GM12878 (cell line): ENCODE data around the gene PPP1R3G. TPM values are rescaled to one million over a fixed set of nuclear protein-coding genes. Genes with fewer than 3 reads are reported as not detected.

Experiments
- CEBPZ ChIP-seq: fragments of 150-350 bp; IDR thresholded peaks from 2 replicates; pipeline ENCODE4 v1.6.1; 2016; ENCODE audit warnings: low read depth, low read length
- IRF4 ChIP-seq: IDR thresholded peaks from 2 replicates; pipeline ENCODE4 v1.6.1; 2011; ENCODE audit warnings: low read depth, low read length
- IRF5 ChIP-seq: fragments of 450-650 bp; IDR thresholded peaks from 2 replicates; pipeline ENCODE4 v1.6.1; 2017; ENCODE audit warnings: borderline replicate concordance
- ZBTB40 ChIP-seq: fragments of 450-650 bp; IDR thresholded peaks from 2 replicates; pipeline ENCODE4 v1.6.1; 2016; ENCODE audit warnings: mild to moderate bottlenecking, moderate library complexity, borderline replicate concordance
- polyA plus RNA-seq, 11 experiments: library from polyadenylated mRNA; depleted of rRNA in 4 of 11; unstranded in 6 of 11; stranded (reverse) in 5 of 11; fragments of >200 nt; fragmentation: Nextera tagmentation in 4 of 11; fragmentation: Illumina TruSeq in 1 of 11; extraction: Ambion mirVana in 4 of 11; extraction: Trizol in 1 of 11; gene quantifications; 1 replicate in 1 of 11; 2 replicates in 10 of 11; pipeline versions ENCODE4 v1.2.1 to v1.2.3, GENCODE V29; 2011 to 2016; ENCODE audit warnings: inconsistent platforms in 2 of 11, missing spikeins in 2 of 11, low read depth in 1 of 11
- total RNA-seq, 4 experiments: library from RNA; depleted of rRNA in 3 of 4; stranded (reverse); fragments of >200 nt in 3 of 4; fragmentation: Illumina TruSeq in 1 of 4; extraction: Trizol in 1 of 4; gene quantifications; 2 replicates each; pipeline versions ENCODE4 v1.2.1 to v1.2.3, GENCODE V29; 2013 to 2021

Gene PPP1R3G
- total and polyA plus RNA-seq, 10 of the 15 experiments (the other 5 are each of a cell fraction or from before 2014, with no cell fraction given) = 0.01 to 0.10 (median 0.04) TPM; not detected in 4

- TF ChIP-seq CEBPZ = no peak
- TF ChIP-seq IRF4 = no peak
- no peak for TF ChIP-seq ZBTB40
- no peak for TF ChIP-seq IRF5
- TF ChIP-seq, all 136 proteins: peak for 0
Observed at GRCh38 chr6:5093231-5094015, 8.3 kb downstream of the PPP1R3G start (continued).
